Erythroblast (primary cell): Measurements from ENCODE around the gene BPNT1.

Experiments
- DNase-seq, 2 experiments: peaks; one replicate each; lab custom pipeline; 2025; lab: John Stamatoyannopoulos, UW
- GATA1 ChIP-seq: IDR thresholded peaks from 2 replicates; pipeline ENCODE4 v1.6.1; 2011; ENCODE audit warnings: low read depth, mild to moderate bottlenecking, control low read depth, low read length, moderate library complexity
- POLR2A ChIP-seq: IDR thresholded peaks from 2 replicates; pipeline ENCODE4 v1.6.1; 2011; ENCODE audit warnings: mild to moderate bottlenecking, low read length

The BPNT1 gene

DNA sequence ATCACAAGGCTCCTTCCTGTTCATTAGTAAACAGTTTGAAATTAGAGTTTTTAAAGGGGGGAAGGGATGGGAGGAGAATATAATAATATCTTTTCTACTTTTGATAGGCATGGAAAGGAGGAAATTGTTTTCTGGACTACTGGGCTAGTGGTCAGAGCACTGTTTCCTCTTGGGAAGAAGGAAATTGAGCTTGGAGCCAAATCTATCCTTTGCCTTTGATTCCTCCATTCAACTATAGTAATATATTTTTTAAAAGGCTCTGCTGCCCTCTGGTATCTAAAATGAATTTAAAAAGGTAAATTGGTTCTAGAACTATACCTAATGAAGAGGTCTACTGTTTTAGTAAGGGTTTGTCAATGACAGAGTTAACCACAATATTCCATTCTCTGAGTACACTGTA, 10.2 kb upstream of the BPNT1 start:
- TF ChIP-seq POLR2A (no peak), GATA1 (no peak)
- DNase-seq = no peak

- peak; percentile 86 to 89 for DNase-seq
- TF ChIP-seq GATA1 = no peak
- peak; percentile 47 for TF ChIP-seq POLR2A
Measured at GRCh38 chr1:220094016-220094911, 4.7 kb upstream of the BPNT1 start, which contains the start of gene IARS2. Gene IARS2 (plus strand): TSS chr1:220094132. CDS start chr1:220094217, 85 bp downstream.

- no peak for DNase-seq
- no peak for TF ChIP-seq POLR2A
- TF ChIP-seq GATA1 = no peak
Measured at GRCh38 chr1:220093361-220094015, 3.9 kb upstream of the BPNT1 start.

GRCh38 chr1:220092694-220093093, 3.1 kb upstream of the BPNT1 start:
- no peak for TF ChIP-seq POLR2A
- TF ChIP-seq GATA1 = no peak
- no peak for DNase-seq

- peak; percentile 5 to 20 for DNase-seq
Measured at GRCh38 chr1:220086261-220086686, 3.3 kb downstream of the BPNT1 start.

GRCh38 chr1:220084460-220084859, 5.1 kb downstream of the BPNT1 start:
- no peak for TF ChIP-seq GATA1
- no peak for TF ChIP-seq POLR2A
- DNase-seq = no peak

- TF ChIP-seq POLR2A = no peak
- no peak for TF ChIP-seq GATA1
- DNase-seq = no peak
Measured at GRCh38 chr1:220077887-220078286, 11.7 kb downstream of the BPNT1 start.

GRCh38 chr1:220076861-220077762, 12.5 kb downstream of the BPNT1 start:
- TF ChIP-seq GATA1 (no peak), POLR2A (no peak)
- no peak for DNase-seq

DNA sequence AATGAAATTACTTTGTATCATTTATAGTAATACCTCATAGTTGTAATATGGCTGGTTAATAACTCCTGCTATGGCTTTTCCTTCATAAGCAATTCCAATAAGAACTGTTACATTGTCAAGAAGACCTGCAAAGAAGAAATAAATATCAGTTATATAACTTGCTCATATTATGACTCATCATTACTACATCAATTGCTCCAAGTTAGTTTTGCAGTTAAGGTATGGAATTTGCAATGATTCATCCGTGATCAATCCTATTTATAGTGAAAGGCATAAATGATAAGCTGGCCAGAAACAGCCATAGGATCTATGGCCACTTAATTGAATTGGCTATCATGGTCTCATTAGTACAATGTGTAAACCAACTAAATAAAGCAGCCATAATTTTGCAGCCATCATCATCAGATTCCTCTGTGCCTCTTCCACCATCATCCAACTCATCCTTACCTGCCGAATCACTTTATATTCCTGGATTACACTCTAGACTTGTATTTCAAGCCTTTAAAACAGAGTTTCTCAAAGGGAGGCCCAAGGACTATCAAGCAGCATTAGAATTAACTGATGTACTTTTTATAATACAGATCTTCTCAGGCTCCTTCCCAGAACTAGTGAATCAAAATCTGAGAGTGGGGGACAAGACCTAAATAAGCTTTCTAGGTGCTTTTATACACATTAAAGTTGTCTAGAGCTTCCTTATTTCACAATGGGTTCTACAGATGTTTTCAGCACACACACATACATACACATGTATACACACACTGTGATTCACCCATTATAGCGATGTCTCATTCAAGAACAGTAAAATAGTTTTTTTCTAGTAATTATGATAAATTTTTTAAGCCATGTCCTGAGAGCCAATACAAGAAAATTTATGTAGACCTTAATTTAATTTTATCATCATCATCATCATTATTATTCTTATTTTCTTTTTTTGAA, 22.1 kb downstream of the BPNT1 start:
- TF ChIP-seq POLR2A = no peak
- TF ChIP-seq GATA1 = no peak
- DNase-seq = no peak

- TF ChIP-seq GATA1 = no peak
- no peak for TF ChIP-seq POLR2A
Measured at GRCh38 chr1:220062629-220063028, 27.0 kb downstream of the BPNT1 start.

GRCh38 chr1:220060876-220061275, 28.7 kb downstream of the BPNT1 start:
- no peak for DNase-seq
- TF ChIP-seq POLR2A (no peak), GATA1 (no peak)

More at GRCh38 chr1:220062629-220063028, 27.0 kb downstream of the BPNT1 start:
- DNase-seq = no peak

DNA sequence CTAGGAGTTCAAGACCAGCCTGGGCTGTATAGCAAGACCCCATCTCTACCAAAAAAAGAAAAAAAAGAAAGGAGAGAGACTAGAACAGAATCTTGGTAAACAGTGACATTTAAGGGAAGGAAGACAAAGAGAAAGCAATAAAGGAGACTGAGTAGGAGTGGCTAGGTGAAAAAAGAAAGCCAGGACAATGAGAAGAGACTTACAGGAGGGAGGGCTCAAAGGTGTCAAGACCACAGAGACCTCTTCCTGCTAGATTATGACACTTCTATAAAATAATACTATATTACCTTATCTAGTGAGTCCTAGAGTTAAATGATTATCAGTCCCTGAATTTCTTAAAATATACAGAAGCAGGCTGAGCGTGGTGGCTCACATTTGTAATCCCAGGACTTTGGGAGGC, 33.2 kb downstream of the BPNT1 start:
- no peak for DNase-seq
- TF ChIP-seq POLR2A (no peak), GATA1 (no peak)
